Smooth muscle cell of trachea (primary cell): ENCODE data around the gene STK38L. TPM values are rescaled to one million over a fixed set of nuclear protein-coding genes. Genes with fewer than 3 reads are reported as not detected.

Experiments
- total RNA-seq: library from RNA; depleted of rRNA; stranded (reverse); fragments of >200 nt; gene quantifications from 2 replicates; pipeline ENCODE4 v1.2.1, GENCODE V29; 2014

STK38L gene
- 14.1 and 15.5 TPM in 2 replicates for total RNA-seq

DNA sequence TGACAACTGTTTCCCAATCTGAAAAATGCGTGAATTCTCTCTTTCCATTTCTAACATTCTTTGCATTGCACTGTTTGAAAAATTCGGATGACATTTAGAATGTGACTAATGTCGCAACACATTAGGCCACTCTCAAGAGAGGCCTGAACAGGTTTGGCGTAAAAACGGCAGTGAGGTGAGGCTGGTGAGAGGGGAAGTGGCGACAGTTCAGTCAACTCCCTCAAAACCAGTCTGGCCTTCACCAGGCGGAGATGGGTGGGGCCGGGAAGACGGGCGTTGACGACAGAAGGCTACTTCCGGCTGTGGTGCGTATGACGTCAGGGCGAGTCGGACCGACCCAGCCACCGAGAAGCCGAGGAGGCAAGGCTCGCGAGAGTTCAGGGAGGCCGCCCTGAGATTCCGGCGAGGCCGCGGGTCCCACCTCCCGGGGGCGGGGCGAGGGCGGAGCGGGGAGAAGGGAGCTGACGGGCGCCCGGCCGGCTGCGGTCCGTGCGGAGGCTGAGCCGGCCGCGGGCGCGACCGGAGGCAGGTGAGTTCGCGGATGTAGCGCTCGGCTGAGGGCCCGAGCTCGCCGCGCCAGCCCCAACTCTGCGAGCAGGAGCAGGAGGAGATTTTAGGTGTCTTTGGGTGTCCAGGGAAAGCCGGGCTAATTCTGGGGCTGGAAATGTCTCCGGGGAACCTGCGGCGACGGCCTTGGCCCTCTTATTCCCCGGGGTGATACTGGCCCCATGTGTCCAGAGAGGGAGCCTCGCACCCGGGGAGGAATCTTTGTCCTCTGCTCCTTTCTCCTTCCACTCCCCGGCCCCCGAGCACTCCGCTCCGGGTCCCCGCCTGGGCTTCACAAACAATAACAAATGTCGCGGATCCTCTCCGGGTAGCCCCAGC, at the start of gene STK38L:
STK38L (plus strand) TSS at position 483 of the 885 bp plus-strand sequence. CDS start 53,435 bp downstream, outside the sequence.

DNA sequence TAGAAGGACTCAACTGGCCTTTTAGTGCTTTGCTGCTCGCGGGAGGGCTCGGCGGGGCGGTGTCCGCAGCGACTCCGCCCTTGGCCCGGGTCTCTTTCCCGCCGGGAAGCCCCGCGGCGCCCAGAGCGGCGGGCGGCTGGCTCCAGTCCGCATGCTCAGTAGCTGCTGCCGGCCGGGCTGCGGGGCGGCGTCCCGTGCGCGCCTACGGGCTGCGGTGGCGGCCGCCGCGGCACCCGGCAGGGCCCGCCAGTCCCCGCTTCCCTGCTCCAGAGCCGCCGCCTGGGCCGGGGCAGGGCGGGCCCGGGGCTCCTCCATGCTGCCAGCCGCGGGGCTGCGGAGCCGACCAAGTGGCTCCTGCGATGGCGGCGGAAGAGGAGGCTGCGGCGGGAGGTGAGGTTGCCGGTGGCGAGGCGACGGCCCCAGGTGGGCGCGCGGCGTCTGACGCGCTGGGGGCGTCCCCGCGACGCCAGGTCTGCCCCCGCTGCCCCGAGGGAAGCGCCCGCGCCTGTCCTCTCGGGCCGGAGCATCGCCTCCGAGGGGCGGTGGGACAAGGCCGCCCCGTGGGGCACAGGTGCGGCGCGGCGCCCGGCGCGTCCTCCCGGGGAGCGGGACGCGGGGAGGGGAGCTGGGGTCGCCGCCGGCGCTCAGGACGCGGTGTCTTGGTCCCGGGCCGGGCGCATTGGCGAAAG, 88.8 kb downstream of the STK38L start, which contains the start of gene BMAL2:
BMAL2 (plus strand) TSS at position 123 of the 689 bp plus-strand sequence; CDS start at position 360, 237 bp downstream.

Other genes starting within 250 kb of the STK38L start
- gene TM7SF3, start 229.9 kb upstream of the STK38L start, total RNA-seq, result 75.5 and 110 TPM in 2 replicates
- gene MED21, start 221.7 kb upstream of the STK38L start, total RNA-seq, result 40.7 and 50.0 TPM in 2 replicates
- not detected in 2 replicates for gene C12orf71, start 161.7 kb upstream of the STK38L start, total RNA-seq
- gene BMAL2, start 88.5 kb downstream of the STK38L start, total RNA-seq, result 28.8 and 71.3 TPM in 2 replicates
- gene SMCO2, start 202.4 kb downstream of the STK38L start, total RNA-seq, result 0.15 and 0.17 TPM in 2 replicates